ENCODE measurements around the gene RHBG. TPM values are rescaled to one million over a fixed set of nuclear protein-coding genes. Genes with fewer than 3 reads are reported as not detected.
"Not testable (repeated sequence)": the region's sequence is repeated elsewhere in the genome, so short reads cannot be mapped to it uniquely, and the experiment has no call there.

Gene RHBG
- total and polyA plus RNA-seq, 2 donors, result 0.05 to 0.37 TPM

- Histone ChIP-seq H3K4me3 (ENCODE audit: low read length in 2 of 2) (no peak overlapping the region), H3K9me3 (ENCODE audit: control insufficient read depth in 2 of 2, insufficient read depth in 1 of 2, low read length in 1 of 2) (no peaks in the 10 kb centered on the region), H3K4me1 (ENCODE audit: control insufficient read depth in 2 of 2, insufficient read depth in 2 of 2, low read length in 2 of 2) (peaks cover 0 to under 1% of the 10 kb centered on the region in 2 donors), H3K27ac (ENCODE audit: low read depth in 1 of 2, low read length in 1 of 2) (no peak overlapping the region), H3K27me3 (ENCODE audit: control insufficient read depth in 2 of 2, insufficient read depth in 1 of 2, low read length in 1 of 2) (peaks cover 2 to 12% of the 10 kb centered on the region in 2 donors), H3K36me3 (ENCODE audit: control insufficient read depth in 2 of 2, insufficient read depth in 2 of 2, low read length in 1 of 2) (no peaks in the 10 kb centered on the region)
- no peak for DNase-seq (ENCODE audit: low read depth in 6 of 9, low spot score in 9 of 9)
- 98% methylated on average over 1 of the region's 1 CpG for WGBS
Measured at GRCh38 chr1:156342166-156342955, 26.6 kb upstream of the RHBG start.

- no peak for DNase-seq (ENCODE audit: low read depth in 6 of 9, low spot score in 9 of 9)
- H3K36me3 ChIP-seq (ENCODE audit: control insufficient read depth in 2 of 2, insufficient read depth in 2 of 2, low read length in 1 of 2), result no peaks in the 10 kb centered on the region
- H3K9me3 ChIP-seq (ENCODE audit: control insufficient read depth in 2 of 2, insufficient read depth in 1 of 2, low read length in 1 of 2), result no peaks in the 10 kb centered on the region
- WGBS, result 74% methylated on average over 3 of the region's 3 CpGs
- H3K27me3 ChIP-seq (ENCODE audit: control insufficient read depth in 2 of 2, insufficient read depth in 1 of 2, low read length in 1 of 2), result peaks cover 2 to 20% of the 10 kb centered on the region in 2 donors
- H3K4me1 ChIP-seq (ENCODE audit: control insufficient read depth in 2 of 2, insufficient read depth in 2 of 2, low read length in 2 of 2), result no peaks in the 10 kb centered on the region
- no peak overlapping the region for H3K27ac ChIP-seq (ENCODE audit: low read depth in 1 of 2, low read length in 1 of 2)
- no peak overlapping the region for H3K4me3 ChIP-seq (ENCODE audit: low read length in 2 of 2)
Measured at GRCh38 chr1:156344409-156344808, 24.6 kb upstream of the RHBG start.

- not testable (repeated sequence) for H3K36me3 ChIP-seq (ENCODE audit: control insufficient read depth in 2 of 2, insufficient read depth in 2 of 2, low read length in 1 of 2); H3K27ac ChIP-seq (ENCODE audit: low read depth in 1 of 2, low read length in 1 of 2); H3K4me1 ChIP-seq (ENCODE audit: control insufficient read depth in 2 of 2, insufficient read depth in 2 of 2, low read length in 2 of 2); H3K4me3 ChIP-seq (ENCODE audit: low read length in 2 of 2); H3K9me3 ChIP-seq (ENCODE audit: control insufficient read depth in 2 of 2, insufficient read depth in 1 of 2, low read length in 1 of 2); DNase-seq (ENCODE audit: low read depth in 6 of 9, low spot score in 9 of 9)
- H3K27me3 ChIP-seq (ENCODE audit: control insufficient read depth in 2 of 2, insufficient read depth in 1 of 2, low read length in 1 of 2), result peaks cover 2 to 24% of the 10 kb centered on the region in 2 donors
- 93% methylated on average over 2 of the region's 2 CpGs for WGBS
Measured at GRCh38 chr1:156346035-156346434, 23.0 kb upstream of the RHBG start.

GRCh38 chr1:156346636-156347035 lies 22.4 kb upstream of the RHBG start:
- H3K4me1 ChIP-seq (ENCODE audit: control insufficient read depth in 2 of 2, insufficient read depth in 2 of 2, low read length in 2 of 2), result no peaks in the 10 kb centered on the region
- no peak overlapping the region for H3K27ac ChIP-seq (ENCODE audit: low read depth in 1 of 2, low read length in 1 of 2)
- no peaks in the 10 kb centered on the region for H3K9me3 ChIP-seq (ENCODE audit: control insufficient read depth in 2 of 2, insufficient read depth in 1 of 2, low read length in 1 of 2)
- DNase-seq (ENCODE audit: low read depth in 6 of 9, low spot score in 9 of 9), result no peak
- peaks cover 2 to 24% of the 10 kb centered on the region in 2 donors for H3K27me3 ChIP-seq (ENCODE audit: control insufficient read depth in 2 of 2, insufficient read depth in 1 of 2, low read length in 1 of 2)
- H3K4me3 ChIP-seq (ENCODE audit: low read length in 2 of 2), result no peak overlapping the region
- H3K36me3 ChIP-seq (ENCODE audit: control insufficient read depth in 2 of 2, insufficient read depth in 2 of 2, low read length in 1 of 2), result no peaks in the 10 kb centered on the region
- WGBS, result 88% methylated on average over 2 of the region's 2 CpGs

- Histone ChIP-seq H3K27ac (ENCODE audit: low read depth in 1 of 2, low read length in 1 of 2) (no peak overlapping the region), H3K4me3 (ENCODE audit: low read length in 2 of 2) (no peak overlapping the region), H3K27me3 (ENCODE audit: control insufficient read depth in 2 of 2, insufficient read depth in 1 of 2, low read length in 1 of 2) (peaks cover 2 to 26% of the 10 kb centered on the region in 2 donors), H3K36me3 (ENCODE audit: control insufficient read depth in 2 of 2, insufficient read depth in 2 of 2, low read length in 1 of 2) (no peaks in the 10 kb centered on the region), H3K4me1 (ENCODE audit: control insufficient read depth in 2 of 2, insufficient read depth in 2 of 2, low read length in 2 of 2) (no peaks in the 10 kb centered on the region), H3K9me3 (ENCODE audit: control insufficient read depth in 2 of 2, insufficient read depth in 1 of 2, low read length in 1 of 2) (no peaks in the 10 kb centered on the region)
- WGBS, result 92% methylated on average over 4 of the region's 4 CpGs
- DNase-seq (ENCODE audit: low read depth in 6 of 9, low spot score in 9 of 9), result no peak
Measured at GRCh38 chr1:156347331-156347730, 21.7 kb upstream of the RHBG start.

- H3K27ac ChIP-seq (ENCODE audit: low read depth in 1 of 2, low read length in 1 of 2); DNase-seq (ENCODE audit: low read depth in 6 of 9, low spot score in 9 of 9); H3K4me3 ChIP-seq (ENCODE audit: low read length in 2 of 2); H3K36me3 ChIP-seq (ENCODE audit: control insufficient read depth in 2 of 2, insufficient read depth in 2 of 2, low read length in 1 of 2); H3K9me3 ChIP-seq (ENCODE audit: control insufficient read depth in 2 of 2, insufficient read depth in 1 of 2, low read length in 1 of 2); H3K4me1 ChIP-seq (ENCODE audit: control insufficient read depth in 2 of 2, insufficient read depth in 2 of 2, low read length in 2 of 2): not testable (repeated sequence)
- WGBS, result 96% methylated on average over 13 of the region's 13 CpGs
- H3K27me3 ChIP-seq (ENCODE audit: control insufficient read depth in 2 of 2, insufficient read depth in 1 of 2, low read length in 1 of 2), result peaks cover 4 to 32% of the 10 kb centered on the region in 2 donors
Measured at GRCh38 chr1:156352481-156352880, 16.5 kb upstream of the RHBG start.

GRCh38 chr1:156356262-156356874 lies 12.6 kb upstream of the RHBG start:
- WGBS, result 76% methylated on average over 6 of the region's 6 CpGs
- Histone ChIP-seq H3K36me3 (ENCODE audit: control insufficient read depth in 2 of 2, insufficient read depth in 2 of 2, low read length in 1 of 2) (no peaks in the 10 kb centered on the region), H3K4me3 (ENCODE audit: low read length in 2 of 2) (no peak overlapping the region), H3K4me1 (ENCODE audit: control insufficient read depth in 2 of 2, insufficient read depth in 2 of 2, low read length in 2 of 2) (no peaks in the 10 kb centered on the region), H3K27ac (ENCODE audit: low read depth in 1 of 2, low read length in 1 of 2) (no peak overlapping the region), H3K27me3 (ENCODE audit: control insufficient read depth in 2 of 2, insufficient read depth in 1 of 2, low read length in 1 of 2) (peaks cover 4 to 47% of the 10 kb centered on the region in 2 donors), H3K9me3 (ENCODE audit: control insufficient read depth in 2 of 2, insufficient read depth in 1 of 2, low read length in 1 of 2) (no peaks in the 10 kb centered on the region)
- no peak for DNase-seq (ENCODE audit: low read depth in 6 of 9, low spot score in 9 of 9)

- Histone ChIP-seq H3K4me3 (ENCODE audit: low read length in 2 of 2) (no peak overlapping the region), H3K36me3 (ENCODE audit: control insufficient read depth in 2 of 2, insufficient read depth in 2 of 2, low read length in 1 of 2) (no peaks in the 10 kb centered on the region), H3K9me3 (ENCODE audit: control insufficient read depth in 2 of 2, insufficient read depth in 1 of 2, low read length in 1 of 2) (no peaks in the 10 kb centered on the region), H3K27ac (ENCODE audit: low read depth in 1 of 2, low read length in 1 of 2) (no peak overlapping the region), H3K4me1 (ENCODE audit: control insufficient read depth in 2 of 2, insufficient read depth in 2 of 2, low read length in 2 of 2) (no peaks in the 10 kb centered on the region), H3K27me3 (ENCODE audit: control insufficient read depth in 2 of 2, insufficient read depth in 1 of 2, low read length in 1 of 2) (peaks cover 4 to 45% of the 10 kb centered on the region in 2 donors)
- 11% methylated on average over 22 of the region's 22 CpGs for WGBS
- peak in 8 of 9 donors; percentile 13 to 71 (median 43) for DNase-seq (ENCODE audit: low read depth in 6 of 9, low spot score in 9 of 9)
Measured at GRCh38 chr1:156356875-156357534, 12.0 kb upstream of the RHBG start.

GRCh38 chr1:156357977-156358376 lies 11.0 kb upstream of the RHBG start:
- Histone ChIP-seq H3K9me3 (ENCODE audit: control insufficient read depth in 2 of 2, insufficient read depth in 1 of 2, low read length in 1 of 2) (no peaks in the 10 kb centered on the region), H3K4me3 (ENCODE audit: low read length in 2 of 2) (no peak overlapping the region), H3K4me1 (ENCODE audit: control insufficient read depth in 2 of 2, insufficient read depth in 2 of 2, low read length in 2 of 2) (no peaks in the 10 kb centered on the region), H3K27me3 (ENCODE audit: control insufficient read depth in 2 of 2, insufficient read depth in 1 of 2, low read length in 1 of 2) (peaks cover 4 to 42% of the 10 kb centered on the region in 2 donors), H3K36me3 (ENCODE audit: control insufficient read depth in 2 of 2, insufficient read depth in 2 of 2, low read length in 1 of 2) (no peaks in the 10 kb centered on the region), H3K27ac (ENCODE audit: low read depth in 1 of 2, low read length in 1 of 2) (no peak overlapping the region)
- no peak for DNase-seq (ENCODE audit: low read depth in 6 of 9, low spot score in 9 of 9)
- 97% methylated on average over 2 of the region's 2 CpGs for WGBS
